ENCODE results near the gene KDM3A. TPM values are rescaled to one million over a fixed set of nuclear protein-coding genes. Genes with fewer than 3 reads are reported as not detected.

The KDM3A gene
- total RNA-seq, 1 experiment from 2014 or later = 52.4 TPM

DNA sequence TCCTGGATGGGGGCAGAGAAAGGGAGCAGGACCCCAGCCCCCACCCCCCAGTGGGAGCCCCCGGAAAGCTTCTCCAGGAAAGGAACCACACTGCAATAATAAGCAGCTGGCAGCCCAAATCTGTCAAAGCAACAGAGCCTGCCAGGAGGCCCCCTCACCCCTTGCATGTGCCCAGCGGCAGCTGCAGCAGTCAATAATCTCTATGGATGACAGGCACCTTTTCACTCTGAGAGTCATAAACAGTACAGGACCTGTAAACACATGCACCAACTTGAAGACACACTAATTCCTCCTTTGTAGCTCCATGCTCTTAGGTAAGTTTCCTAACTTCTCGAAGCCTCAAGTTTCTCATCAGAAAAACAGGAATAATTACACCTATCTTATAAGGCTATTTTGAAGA is 26.2 kb upstream of the KDM3A start:
- no peaks in the 10 kb centered on the region for H3K36me3 ChIP-seq (ENCODE audit: control insufficient read depth, insufficient read depth, low read length)
- Mint-ChIP-seq H3K4me1 (ENCODE audit: low read depth, unreplicated experiment) (no peaks in the 10 kb centered on the region), H3K9me3 (ENCODE audit: unreplicated experiment) (peaks cover 20% of the 10 kb centered on the region), H3K27me3 (ENCODE audit: insufficient read depth, unreplicated experiment) (peaks cover 14% of the 10 kb centered on the region), H3K4me3 (ENCODE audit: unreplicated experiment) (no peak overlapping the region), H3K27ac (ENCODE audit: unreplicated experiment) (no peak overlapping the region), H3K36me3 (ENCODE audit: insufficient read depth, unreplicated experiment) (no peaks in the 10 kb centered on the region)
- H3K9me3 ChIP-seq = 0 out of 2 replicates have a peak, but pooled peaks cover 3% of the 10 kb centered on the region
- TF ChIP-seq, protein P1, sequence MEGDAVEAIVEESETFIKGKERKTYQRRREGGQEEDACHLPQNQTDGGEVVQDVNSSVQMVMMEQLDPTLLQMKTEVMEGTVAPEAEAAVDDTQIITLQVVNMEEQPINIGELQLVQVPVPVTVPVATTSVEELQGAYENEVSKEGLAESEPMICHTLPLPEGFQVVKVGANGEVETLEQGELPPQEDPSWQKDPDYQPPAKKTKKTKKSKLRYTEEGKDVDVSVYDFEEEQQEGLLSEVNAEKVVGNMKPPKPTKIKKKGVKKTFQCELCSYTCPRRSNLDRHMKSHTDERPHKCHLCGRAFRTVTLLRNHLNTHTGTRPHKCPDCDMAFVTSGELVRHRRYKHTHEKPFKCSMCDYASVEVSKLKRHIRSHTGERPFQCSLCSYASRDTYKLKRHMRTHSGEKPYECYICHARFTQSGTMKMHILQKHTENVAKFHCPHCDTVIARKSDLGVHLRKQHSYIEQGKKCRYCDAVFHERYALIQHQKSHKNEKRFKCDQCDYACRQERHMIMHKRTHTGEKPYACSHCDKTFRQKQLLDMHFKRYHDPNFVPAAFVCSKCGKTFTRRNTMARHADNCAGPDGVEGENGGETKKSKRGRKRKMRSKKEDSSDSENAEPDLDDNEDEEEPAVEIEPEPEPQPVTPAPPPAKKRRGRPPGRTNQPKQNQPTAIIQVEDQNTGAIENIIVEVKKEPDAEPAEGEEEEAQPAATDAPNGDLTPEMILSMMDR (IDR thresholded peaks at IDR 0.05; ENCODE audit: insufficient read depth in 1 of 2, low read depth in 1 of 2, low read length in 1 of 2, severe bottlenecking in 1 of 2, unreplicated experiment in 1 of 2) = no peak
- no TSS peak for BruUV-seq (replicated peaks)
- no peaks in the 10 kb centered on the region for H3K27me3 ChIP-seq (replicated peaks; ENCODE audit: control insufficient read depth, insufficient read depth, low read length)
- intact Hi-C loops (cut with micrococcal nuclease; ENCODE audit: unreplicated experiment) = no loop called here
- H3K4me1 ChIP-seq = no peaks in the 10 kb centered on the region
- H3K4me3 ChIP-seq (ENCODE audit: low read depth, low read length) = no peak overlapping the region
- ChIA-PET CTCF (no interaction called here), POLR2A (no interaction called here)
- DNase-seq = no peak

DNA sequence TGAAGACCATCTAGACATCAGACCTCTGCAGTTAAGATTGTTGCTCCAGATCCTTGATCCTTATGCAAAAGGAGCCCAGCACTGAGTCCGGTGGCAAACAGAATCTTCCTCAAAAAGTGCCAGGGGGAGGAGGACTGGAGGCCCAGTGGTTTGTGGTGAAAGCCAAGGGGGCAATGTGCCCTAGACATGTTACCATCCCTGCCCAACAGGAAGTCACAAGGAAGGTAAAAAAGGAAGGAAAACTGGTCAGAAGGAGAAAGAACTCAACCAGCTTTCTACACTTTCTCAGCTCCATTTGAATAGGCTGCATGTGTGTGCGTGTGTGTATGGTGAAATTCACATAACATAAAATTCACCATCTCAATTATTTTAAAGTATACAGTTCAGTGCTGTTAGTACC is 25.0 kb upstream of the KDM3A start:
- TF ChIP-seq, protein P1 (IDR thresholded peaks at IDR 0.05; ENCODE audit: insufficient read depth in 1 of 2, low read depth in 1 of 2, low read length in 1 of 2, severe bottlenecking in 1 of 2, unreplicated experiment in 1 of 2) = no peak
- no peaks in the 10 kb centered on the region for H3K36me3 ChIP-seq (ENCODE audit: control insufficient read depth, insufficient read depth, low read length)
- no peak overlapping the region for H3K4me3 ChIP-seq (ENCODE audit: low read depth, low read length)
- no TSS peak for BruUV-seq (replicated peaks)
- H3K4me1 ChIP-seq = no peaks in the 10 kb centered on the region
- H3K9me3 ChIP-seq = 0 out of 2 replicates have a peak, but pooled peaks cover 3% of the 10 kb centered on the region
- Mint-ChIP-seq H3K27me3 (ENCODE audit: insufficient read depth, unreplicated experiment) (peaks cover 24% of the 10 kb centered on the region), H3K4me3 (ENCODE audit: unreplicated experiment) (no peak overlapping the region), H3K4me1 (ENCODE audit: low read depth, unreplicated experiment) (no peaks in the 10 kb centered on the region), H3K36me3 (ENCODE audit: insufficient read depth, unreplicated experiment) (no peaks in the 10 kb centered on the region), H3K9me3 (ENCODE audit: unreplicated experiment) (peaks cover 11% of the 10 kb centered on the region), H3K27ac (ENCODE audit: unreplicated experiment) (no peak overlapping the region)
- CTCF ChIA-PET = no interaction called here
- no peak for DNase-seq
- H3K27me3 ChIP-seq (replicated peaks; ENCODE audit: control insufficient read depth, insufficient read depth, low read length) = no peaks in the 10 kb centered on the region
- POLR2A ChIA-PET = no interaction called here
- intact Hi-C loops (cut with micrococcal nuclease; ENCODE audit: unreplicated experiment) = no loop called here

DNA sequence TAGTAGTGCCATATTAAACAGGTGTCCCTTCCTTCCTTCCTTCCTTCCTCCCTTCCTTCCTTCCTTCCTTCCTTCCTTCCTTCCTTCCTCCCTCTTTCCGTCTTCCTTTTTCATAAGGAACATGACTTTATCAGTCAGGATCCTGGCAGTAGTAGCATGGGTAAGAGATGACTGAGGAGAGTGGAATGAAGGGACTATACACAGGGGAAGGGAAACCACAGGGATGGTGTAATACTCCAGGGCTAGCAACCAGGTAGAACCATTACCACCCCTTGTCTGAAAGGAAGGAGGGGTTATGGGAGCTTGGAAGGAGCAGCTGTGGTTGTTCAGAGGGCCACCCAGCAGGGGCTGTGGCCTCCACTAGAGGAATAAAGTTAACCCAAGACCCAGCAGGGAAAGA is 23.2 kb upstream of the KDM3A start:
- no peak for DNase-seq
- CTCF ChIA-PET = no interaction called here

More for the DNA sequence above, 23.2 kb upstream of the KDM3A start:
- H3K27ac Mint-ChIP-seq (ENCODE audit: unreplicated experiment) = no peak overlapping the region
- Histone ChIP-seq H3K36me3 (ENCODE audit: control insufficient read depth, insufficient read depth, low read length) (no peaks in the 10 kb centered on the region), H3K4me1 (no peaks in the 10 kb centered on the region), H3K27me3 (replicated peaks; ENCODE audit: control insufficient read depth, insufficient read depth, low read length) (no peaks in the 10 kb centered on the region), H3K4me3 (ENCODE audit: low read depth, low read length) (no peak overlapping the region), H3K9me3 (peaks cover 3% of the 10 kb centered on the region; the same call in 1 of the 2 replicates)
- peaks cover 22% of the 10 kb centered on the region for H3K27me3 Mint-ChIP-seq (ENCODE audit: insufficient read depth, unreplicated experiment)
- no peak overlapping the region for H3K4me3 Mint-ChIP-seq (ENCODE audit: unreplicated experiment)
- H3K9me3 Mint-ChIP-seq (ENCODE audit: unreplicated experiment) = no peaks in the 10 kb centered on the region
- H3K4me1 Mint-ChIP-seq (ENCODE audit: low read depth, unreplicated experiment) = no peaks in the 10 kb centered on the region
- TF ChIP-seq, protein P1 (IDR thresholded peaks at IDR 0.05; ENCODE audit: insufficient read depth in 1 of 2, low read depth in 1 of 2, low read length in 1 of 2, severe bottlenecking in 1 of 2, unreplicated experiment in 1 of 2) = no peak
- no peaks in the 10 kb centered on the region for H3K36me3 Mint-ChIP-seq (ENCODE audit: insufficient read depth, unreplicated experiment)
- POLR2A ChIA-PET = no interaction called here
- no TSS peak for BruUV-seq (replicated peaks)
- intact Hi-C loops (cut with micrococcal nuclease; ENCODE audit: unreplicated experiment) = no loop called here

Measured in Caco-2 (cell line).